Measurements from ENCODE around the gene GARIN5B. TPM values are rescaled to one million over a fixed set of nuclear protein-coding genes. Genes with fewer than 3 reads are reported as not detected.

GARIN5B gene
- total and polyA plus RNA-seq, 2 of the 13 experiments (the other 11 are each of a cell fraction or from before 2014, with no cell fraction given) = not detected

- peak; percentile 30; the same call in 1 of the 2 replicates for TF ChIP-seq ZNF607 (CRISPR knock-in tag; IDR thresholded peaks at IDR 0.05; ENCODE audit: borderline replicate concordance)
- no peak for TF ChIP-seq ZNF576 (CRISPR knock-in tag; IDR thresholded peaks at IDR 0.05)
- no peak for TF ChIP-seq ZSCAN29 (CRISPR knock-in tag; conservative IDR thresholded peaks at IDR 0.05)
- no peak for TF ChIP-seq CBX2 (IDR thresholded peaks at IDR 0.05; ENCODE audit: low read depth, low read length)
- TF ChIP-seq CBX2 (CRISPR knock-in tag; IDR thresholded peaks at IDR 0.05; ENCODE audit: low read depth) = no peak
- TF ChIP-seq NKX3-1 (CRISPR knock-in tag; IDR thresholded peaks at IDR 0.05) = no peak
- peak; percentile 97 for TF ChIP-seq GABPB1 (CRISPR knock-in tag; IDR thresholded peaks at IDR 0.05)
- no peak for TF ChIP-seq CSRNP2 (CRISPR knock-in tag; conservative IDR thresholded peaks at IDR 0.05; ENCODE audit: low read depth)
- TF ChIP-seq GMEB2 (CRISPR knock-in tag; IDR thresholded peaks at IDR 0.05; ENCODE audit: low read depth) = no peak
- peak; percentile 78 for TF ChIP-seq SP4 (CRISPR knock-in tag; IDR thresholded peaks at IDR 0.05)
- TF ChIP-seq LBX2 (CRISPR knock-in tag; IDR thresholded peaks at IDR 0.05; ENCODE audit: borderline replicate concordance) = no peak
- TF ChIP-seq HOXA7 (CRISPR knock-in tag; IDR thresholded peaks at IDR 0.05) = no peak
- 0 out of 2 replicates have a peak, but pooled peaks have one; percentile 13 for TF ChIP-seq ZNF292 (CRISPR knock-in tag; IDR thresholded peaks at IDR 0.05; ENCODE audit: borderline replicate concordance, low read depth)
- no peak for TF ChIP-seq ZNF20 (CRISPR knock-in tag; IDR thresholded peaks at IDR 0.05)
- TF ChIP-seq ONECUT2 (CRISPR knock-in tag; IDR thresholded peaks at IDR 0.05) = no peak
- TF ChIP-seq DDIT3 (CRISPR knock-in tag; IDR thresholded peaks at IDR 0.05) = no peak
- peak; percentile 87; the same call in 1 of the 2 replicates for TF ChIP-seq ATAD3A (CRISPR knock-in tag; IDR thresholded peaks at IDR 0.05)
- TF ChIP-seq MIER2 (CRISPR knock-in tag; IDR thresholded peaks at IDR 0.05) = peak; percentile 32; the same call in 1 of the 2 replicates
- TF ChIP-seq MEF2D (CRISPR knock-in tag; IDR thresholded peaks at IDR 0.05) = peak; percentile 55; the same call in 1 of the 2 replicates
- peak; percentile 81 for TF ChIP-seq ZFP91 (CRISPR knock-in tag; IDR thresholded peaks at IDR 0.05; ENCODE audit: borderline replicate concordance)
- no peak for TF ChIP-seq HNRNPK (IDR thresholded peaks at IDR 0.05; ENCODE audit: low read depth, low read length, poor library complexity, severe bottlenecking)
- 0 out of 2 replicates have a peak, but pooled peaks have one; percentile 48 for TF ChIP-seq HIVEP1 (CRISPR knock-in tag; IDR thresholded peaks at IDR 0.05)
- no peak for TF ChIP-seq HMGA1 (CRISPR knock-in tag; conservative IDR thresholded peaks at IDR 0.05)
- no peak for TF ChIP-seq SYNCRIP (IDR thresholded peaks at IDR 0.05; ENCODE audit: insufficient read depth, low read depth, low read length)
These were observed 22.8 kb upstream of the GARIN5B start, which contains the start of gene RPL28 (continued) for GRCh38 chr19:55385724-55386492.
